Heart left ventricle (tissue), 13 donors: Measurements from ENCODE around the gene SDHC.

Experiments
- POLR2A ChIP-seq, 2 donors: fragments of 450-650 bp; IDR thresholded peaks; one replicate each; pipeline ENCODE4 v1.6.1; 2017; ENCODE audit warnings: antibody characterized with exemption in 2 of 2, mild to moderate bottlenecking in 2 of 2, moderate library complexity in 2 of 2
- TF ChIP-seq, protein P1 (sequence below), 12 donors: fragments of 200-600 bp; sonication (generic) in 4 of 12; IDR thresholded peaks; one replicate each; pipeline versions ENCODE4 v1.5.0 to v1.8.0; 2018 to 2022; ENCODE audit warnings: antibody characterized with exemption in 12 of 12, mild to moderate bottlenecking in 5 of 12
- donor health status: ischemic (EF 13 %, LVEDD 7.1; RV severe dilation, severe dysfunction).
- donor health status: DM: no; HTN: yes; CAD: no.
- donor health status: DM: no; HTN: no; CAD: no.
- donor health status: ischemic (EF 25% LVEDD 6.9; RV normal size, moderate dysfunction).
- donor health status: ischemic (EF 25% LVEDD 5.7; RV mildly dilated, moderate dysfunction).
- donor health status: ischemic (EF 35%, LVEDD 5.7; RV mildly dilated, moderate dysfunction).
- donor health status: nonischemic (EF 11% LVEDD 7.7; RV severe dilation, severe dysfunction).
- donor health status: DM: yes; HTN: yes; CAD: no.
- donor health status: PGD.
- donor health status: ischemic (EF 29% LVEDD 5.4; RV normal size, mild dysfunction).
- donor health status: nonischemic (EF 23%, LVEDD 6.1; RV moderate dilation, normal function).

DNA sequence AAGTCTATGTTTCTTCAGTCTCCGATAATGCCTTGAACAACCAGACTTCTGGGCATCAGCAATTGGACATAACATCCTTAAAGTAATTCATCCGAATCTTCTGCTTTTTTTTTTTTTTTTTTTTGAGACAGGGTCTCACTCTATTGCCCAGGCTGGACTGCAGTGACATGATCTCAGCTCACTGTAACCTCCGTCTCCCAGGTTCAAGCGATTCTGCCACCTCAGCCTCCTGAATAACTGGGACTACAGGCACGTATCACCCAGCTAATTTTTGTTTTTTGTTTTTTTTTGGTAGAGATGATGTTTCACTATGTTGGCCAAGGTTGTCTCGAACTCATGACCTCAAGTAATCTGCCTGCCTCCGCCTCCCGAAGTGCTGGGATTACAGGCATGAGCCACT lies 77.4 kb downstream of the SDHC start:
- TF ChIP-seq, protein P1, sequence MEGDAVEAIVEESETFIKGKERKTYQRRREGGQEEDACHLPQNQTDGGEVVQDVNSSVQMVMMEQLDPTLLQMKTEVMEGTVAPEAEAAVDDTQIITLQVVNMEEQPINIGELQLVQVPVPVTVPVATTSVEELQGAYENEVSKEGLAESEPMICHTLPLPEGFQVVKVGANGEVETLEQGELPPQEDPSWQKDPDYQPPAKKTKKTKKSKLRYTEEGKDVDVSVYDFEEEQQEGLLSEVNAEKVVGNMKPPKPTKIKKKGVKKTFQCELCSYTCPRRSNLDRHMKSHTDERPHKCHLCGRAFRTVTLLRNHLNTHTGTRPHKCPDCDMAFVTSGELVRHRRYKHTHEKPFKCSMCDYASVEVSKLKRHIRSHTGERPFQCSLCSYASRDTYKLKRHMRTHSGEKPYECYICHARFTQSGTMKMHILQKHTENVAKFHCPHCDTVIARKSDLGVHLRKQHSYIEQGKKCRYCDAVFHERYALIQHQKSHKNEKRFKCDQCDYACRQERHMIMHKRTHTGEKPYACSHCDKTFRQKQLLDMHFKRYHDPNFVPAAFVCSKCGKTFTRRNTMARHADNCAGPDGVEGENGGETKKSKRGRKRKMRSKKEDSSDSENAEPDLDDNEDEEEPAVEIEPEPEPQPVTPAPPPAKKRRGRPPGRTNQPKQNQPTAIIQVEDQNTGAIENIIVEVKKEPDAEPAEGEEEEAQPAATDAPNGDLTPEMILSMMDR (IDR thresholded peaks at IDR 0.05) = no peak
- no peak for TF ChIP-seq POLR2A (IDR thresholded peaks at IDR 0.05)
